Neural progenitor cell (in vitro differentiated cells): ENCODE data around the gene SLC25A19. TPM values are rescaled to one million over a fixed set of nuclear protein-coding genes. Genes with fewer than 3 reads are reported as not detected.

Experiments used
- DNase-seq: peaks from one replicate; pipeline ENCODE4 v3.0.0-alpha.2; 2016; ENCODE audit warnings: low spot score
- H2AFZ ChIP-seq: fragments of 200-600 bp; sonication (generic); replicated peaks from 2 replicates; pipeline ENCODE4 v1.6.1; 2016; ENCODE audit warnings: antibody characterized with exemption
- H3F3A ChIP-seq: fragments of 200-600 bp; sonication (generic); 2 replicates; pipeline ENCODE4 v1.6.1; 2016; ENCODE audit warnings: antibody characterized with exemption, low read depth
- H3K27ac ChIP-seq: fragments of 200-600 bp; sonication (generic); 2 replicates; pipeline ENCODE4 v1.5.1; 2016; ENCODE audit warnings: mild to moderate bottlenecking
- H3K27me3 ChIP-seq: fragments of 200-600 bp; sonication (generic); 2 replicates; pipeline ENCODE4 v1.6.1; 2016; ENCODE audit warnings: mild to moderate bottlenecking, moderate library complexity
- H3K36me3 ChIP-seq: fragments of 200-600 bp; sonication (generic); 2 replicates; pipeline ENCODE4 v1.5.1; 2016
- H3K4me1 ChIP-seq: fragments of 200-600 bp; sonication (generic); 2 replicates; pipeline ENCODE4 v1.6.1; 2016; ENCODE audit warnings: mixed run types
- H3K4me2 ChIP-seq: fragments of 200-600 bp; sonication (generic); 2 replicates; pipeline ENCODE4 v1.6.1; 2016
- H3K4me3 ChIP-seq: fragments of 200-600 bp; sonication (generic); 2 replicates; pipeline ENCODE4 v1.5.1; 2016
- H3K79me2 ChIP-seq: fragments of 200-600 bp; sonication (generic); 2 replicates; pipeline ENCODE4 v1.6.1; 2016; ENCODE audit warnings: low read depth
- H3K9ac ChIP-seq: fragments of 200-600 bp; sonication (generic); 2 replicates; pipeline ENCODE4 v1.6.1; 2016
- H3K9me3 ChIP-seq: fragments of 200-600 bp; sonication (generic); 2 replicates; pipeline ENCODE4 v1.5.1; 2016; ENCODE audit warnings: low read depth
- H4K20me1 ChIP-seq: fragments of 200-600 bp; sonication (generic); 2 replicates; pipeline ENCODE4 v1.6.1; 2016; ENCODE audit warnings: low read depth
- H3K27ac Mint-ChIP-seq: 3 replicates; pipeline ENCODE4 v1.8.0; 2021; ENCODE audit warnings: mixed read lengths
- H3K27me3 Mint-ChIP-seq: 2 replicates; pipeline ENCODE4 v1.8.0; 2022; ENCODE audit warnings: low read depth, mild to moderate bottlenecking, inconsistent platforms, moderate library complexity, mixed read lengths; ENCODE audit not compliant: insufficient read depth
- H3K36me3 Mint-ChIP-seq: 3 replicates; pipeline ENCODE4 v1.8.0; 2021; ENCODE audit warnings: mixed read lengths
- H3K4me1 Mint-ChIP-seq: 3 replicates; pipeline ENCODE4 v1.8.0; 2021; ENCODE audit warnings: mixed read lengths
- H3K4me3 Mint-ChIP-seq: 3 replicates; pipeline ENCODE4 v1.8.0; 2021; ENCODE audit warnings: mild to moderate bottlenecking, moderate library complexity, mixed read lengths
- H3K9me3 Mint-ChIP-seq: 3 replicates; pipeline ENCODE4 v1.8.0; 2020; ENCODE audit warnings: mixed read lengths
- CTCF ChIP-seq: fragments of 200-600 bp; sonication (generic); IDR thresholded peaks from 2 replicates; pipeline ENCODE4 v1.5.1; 2017; ENCODE audit warnings: antibody characterized with exemption, mild to moderate bottlenecking
- EZH2 ChIP-seq: fragments of 200-600 bp; sonication (generic); IDR thresholded peaks from 2 replicates; pipeline ENCODE4 v1.6.1; 2017; ENCODE audit warnings: antibody characterized with exemption, mild to moderate bottlenecking, moderate library complexity
- EZH2phosphoT487 ChIP-seq: fragments of 200-600 bp; sonication (generic); IDR thresholded peaks from 2 replicates; pipeline ENCODE4 v1.6.1; 2017; ENCODE audit warnings: antibody characterized with exemption
- total RNA-seq: library from RNA; depleted of rRNA; stranded (reverse); fragments of >200 nt; gene quantifications from 2 replicates; pipeline ENCODE4 v1.2.3, GENCODE V29; 2015; ENCODE audit warnings: low replicate concordance

SLC25A19 gene
- total RNA-seq, 1 donor from 2014 or later = 5.2 TPM

GRCh38 chr17:75272848-75273184 lies 16.4 kb downstream of the SLC25A19 start:
- no peak overlapping the region for H3K27ac ChIP-seq
- no peaks in the 10 kb centered on the region for H4K20me1 ChIP-seq
- H3K27ac Mint-ChIP-seq = no peak overlapping the region
- H3K4me1 Mint-ChIP-seq = peaks cover 12% of the 10 kb centered on the region
- peak overlapping the region; percentile 70 for H3K4me3 Mint-ChIP-seq
- no peaks in the 10 kb centered on the region for H3K9me3 ChIP-seq
- no peak overlapping the region for H3K4me3 ChIP-seq
- no peaks in the 10 kb centered on the region for H3K79me2 ChIP-seq
- H3K4me1 ChIP-seq = peaks cover 4% of the 10 kb centered on the region
- H3K9ac ChIP-seq = no peak overlapping the region
- peaks cover 7% of the 10 kb centered on the region for H3K36me3 Mint-ChIP-seq
- H3K27me3 ChIP-seq = peaks cover 8% of the 10 kb centered on the region
- peaks cover 8% of the 10 kb centered on the region for H3K27me3 Mint-ChIP-seq
- H2AFZ ChIP-seq = no peak overlapping the region
- TF ChIP-seq CTCF (no peak), EZH2 (no peak), EZH2phosphoT487 (no peak)
- peaks cover 18% of the 10 kb centered on the region for H3F3A ChIP-seq
- H3K4me2 ChIP-seq = no peak overlapping the region
- H3K9me3 Mint-ChIP-seq = no peaks in the 10 kb centered on the region
- DNase-seq = no peak
- H3K36me3 ChIP-seq = no peaks in the 10 kb centered on the region

GRCh38 chr17:75271955-75272847 lies 17.0 kb downstream of the SLC25A19 start:
- peaks cover 8% of the 10 kb centered on the region for H3K27me3 Mint-ChIP-seq
- no peaks in the 10 kb centered on the region for H3K9me3 Mint-ChIP-seq
- peak overlapping the region; percentile 98 for H2AFZ ChIP-seq
- peaks cover 8% of the 10 kb centered on the region for H3K36me3 Mint-ChIP-seq
- TF ChIP-seq EZH2 = no peak
- TF ChIP-seq CTCF = no peak
- H3K4me3 Mint-ChIP-seq = peak overlapping the region; percentile 78
- H3K9ac ChIP-seq = peak overlapping the region; percentile 82
- H3K79me2 ChIP-seq = no peaks in the 10 kb centered on the region
- H3K4me1 ChIP-seq = peaks cover 4% of the 10 kb centered on the region
- no peaks in the 10 kb centered on the region for H4K20me1 ChIP-seq
- H3K27ac ChIP-seq = no peak overlapping the region
- H3K27me3 ChIP-seq = peaks cover 8% of the 10 kb centered on the region
- no peak for DNase-seq
- peaks cover 12% of the 10 kb centered on the region for H3K4me1 Mint-ChIP-seq
- peak overlapping the region; percentile 98 for H3K4me3 ChIP-seq
- H3F3A ChIP-seq = peaks cover 24% of the 10 kb centered on the region
- no peak overlapping the region for H3K27ac Mint-ChIP-seq
- peak overlapping the region; percentile 99 for H3K4me2 ChIP-seq
- no peaks in the 10 kb centered on the region for H3K36me3 ChIP-seq
- H3K9me3 ChIP-seq = no peaks in the 10 kb centered on the region

- H3K79me2 ChIP-seq = no peaks in the 10 kb centered on the region
- H3F3A ChIP-seq = peaks cover 31% of the 10 kb centered on the region
- Mint-ChIP-seq H3K27ac (no peak overlapping the region), H3K27me3 (peaks cover 8% of the 10 kb centered on the region), H3K9me3 (no peaks in the 10 kb centered on the region), H3K36me3 (peaks cover 10% of the 10 kb centered on the region), H3K4me1 (peaks cover 12% of the 10 kb centered on the region), H3K4me3 (peak overlapping the region; percentile 78)
- peak overlapping the region; percentile 98 for H3K4me3 ChIP-seq
- no peaks in the 10 kb centered on the region for H3K9me3 ChIP-seq
- H3K9ac ChIP-seq = peak overlapping the region; percentile 82
- H4K20me1 ChIP-seq = no peaks in the 10 kb centered on the region
- peaks cover 4% of the 10 kb centered on the region for H3K4me1 ChIP-seq
- TF ChIP-seq EZH2 (no peak), CTCF (peak; percentile 63)
- peak overlapping the region; percentile 98 for H2AFZ ChIP-seq
- DNase-seq = peak; percentile 93
- no peaks in the 10 kb centered on the region for H3K36me3 ChIP-seq
- H3K27ac ChIP-seq = no peak overlapping the region
- H3K27me3 ChIP-seq = peaks cover 8% of the 10 kb centered on the region
- peak overlapping the region; percentile 99 for H3K4me2 ChIP-seq
Measured at GRCh38 chr17:75271233-75271954, 17.8 kb downstream of the SLC25A19 start.
